H1 (cell line): ENCODE measurements around the gene PTGES2. TPM values are rescaled to one million over a fixed set of nuclear protein-coding genes. Genes with fewer than 3 reads are reported as not detected.

ENCODE experiments used
- CEBPB ChIP-seq: IDR thresholded peaks from 2 replicates; pipeline ENCODE4 v1.6.1; 2012; ENCODE audit warnings: low read depth, low read length
- CHD7 ChIP-seq: fragments of 300-600 bp; sonication (generic); IDR thresholded peaks from 2 replicates; pipeline ENCODE4 v1.7.1; 2012; ENCODE audit warnings: low read length, moderate library complexity, mild to moderate bottlenecking, inconsistent platforms; ENCODE audit not compliant: insufficient replicate concordance
- EP300 ChIP-seq, 2 experiments: IDR thresholded peaks; 1 replicate in 1 of 2; 2 replicates in 1 of 2; pipeline ENCODE4 v1.6.1; 2011 to 2012; ENCODE audit warnings: low read depth in 2 of 2, low read length in 2 of 2, mild to moderate bottlenecking in 2 of 2, borderline replicate concordance in 1 of 2, inconsistent platforms in 1 of 2, moderate library complexity in 1 of 2
- NANOG ChIP-seq: IDR thresholded peaks from 2 replicates; pipeline ENCODE4 v1.6.1; 2011; ENCODE audit warnings: low read length, low read depth, mild to moderate bottlenecking, inconsistent platforms; ENCODE audit not compliant: insufficient read depth, poor library complexity, severe bottlenecking
- polyA plus RNA-seq, 7 experiments: library from polyadenylated mRNA; depleted of rRNA in 3 of 7; stranded (reverse) in 5 of 7; unstranded in 2 of 7; fragments of >200 nt in 5 of 7; fragments of 200-250 nt in 2 of 7; gene quantifications; 1 replicate in 5 of 7; 2 replicates in 1 of 7; 4 replicates in 1 of 7; pipeline versions ENCODE4 v1.2.1 to v1.2.3, GENCODE V29; 2011 to 2013; ENCODE audit warnings: missing spikeins in 2 of 7, mixed read lengths in 2 of 7
- total RNA-seq: library from RNA; stranded (reverse); fragmentation: NEBNext Ultra II Directional; extraction: Animal tissue kit (Norgen Biotek cat#: 25700); gene quantifications from 2 replicates; pipeline ENCODE4 v1.2.1, GENCODE V29; 2021

PTGES2 gene
- total and polyA plus RNA-seq, 2 of the 8 experiments (the other 6 are each of a cell fraction or from before 2014, with no cell fraction given), result 80.7 to 81.2 TPM

- TF ChIP-seq CHD7 (no peak), CEBPB (no peak), NANOG (no peak), EP300 (IDR thresholded peaks at IDR 0.05; ENCODE audit: borderline replicate concordance in 1 of 2, low read depth in 2 of 2, low read length in 2 of 2) (no peak)
Measured at GRCh38 chr9:128109050-128109709, 18.3 kb downstream of the PTGES2 start (continued).
